Natural killer cell (primary cell): Measurements from ENCODE around the gene LGALS9C. TPM values are rescaled to one million over a fixed set of nuclear protein-coding genes. Genes with fewer than 3 reads are reported as not detected.
A peak's percentile ranks its signal among the peaks of the same experiment; 100 is the strongest.
"Not testable (repeated sequence)": the region's sequence is repeated elsewhere in the genome, so short reads cannot be mapped to it uniquely, and the experiment has no call there.

Source experiments
- ATAC-seq, 3 donors: fragments of 150-1000 bp in 2 of 3; fragments of 200-7000 bp in 1 of 3; cut with Tn5 transposase; 1 replicate in 1 of 3; 2 replicates in 2 of 3; pipeline ENCODE4 v1.10.0; 2021; ENCODE audit warnings: mild to moderate bottlenecking in 2 of 3, moderate library complexity in 2 of 3
- DNase-seq, 2 donors: peaks; one replicate each; pipeline versions ENCODE4 v3.0.0 to v3.0.0-alpha.2; 2013 to 2021; ENCODE audit warnings: mixed read lengths in 1 of 2
- H3K27ac ChIP-seq: one replicate; pipeline ENCODE4 v1.5.1; 2013; ENCODE audit warnings: mild to moderate bottlenecking, low read length
- H3K27me3 ChIP-seq: one replicate; pipeline ENCODE4 v1.6.1; 2013; ENCODE audit warnings: low read length; ENCODE audit not compliant: control insufficient read depth, insufficient read depth
- H3K36me3 ChIP-seq: one replicate; pipeline ENCODE4 v1.6.1; 2013; ENCODE audit warnings: low read length; ENCODE audit not compliant: control insufficient read depth, insufficient read depth
- H3K4me1 ChIP-seq: one replicate; pipeline ENCODE4 v1.6.1; 2013; ENCODE audit warnings: low read length; ENCODE audit not compliant: control insufficient read depth, insufficient read depth
- H3K4me3 ChIP-seq: one replicate; pipeline ENCODE4 v1.5.1; 2013; ENCODE audit warnings: low read length
- H3K9me3 ChIP-seq: one replicate; pipeline ENCODE4 v1.6.1; 2013; ENCODE audit warnings: low read length; ENCODE audit not compliant: control insufficient read depth, insufficient read depth
- H3K27ac Mint-ChIP-seq, 2 donors: one replicate each; pipeline ENCODE4 v1.8.0; 2022; ENCODE audit warnings: mild to moderate bottlenecking in 2 of 2, mixed read lengths in 2 of 2, moderate library complexity in 1 of 2
- H3K27me3 Mint-ChIP-seq, 2 donors: one replicate each; pipeline ENCODE4 v1.8.0; 2022; ENCODE audit warnings: low read depth in 2 of 2, mixed read lengths in 2 of 2
- H3K36me3 Mint-ChIP-seq: one replicate; pipeline ENCODE4 v1.8.0; 2022; ENCODE audit warnings: mixed read lengths
- H3K4me1 Mint-ChIP-seq, 2 donors: one replicate each; pipeline ENCODE4 v1.8.0; 2022; ENCODE audit warnings: mixed read lengths in 2 of 2
- H3K4me3 Mint-ChIP-seq: one replicate; pipeline ENCODE4 v1.8.0; 2022; ENCODE audit warnings: mild to moderate bottlenecking, moderate library complexity, mixed read lengths
- H3K9me3 Mint-ChIP-seq, 2 donors: one replicate each; pipeline ENCODE4 v1.8.0; 2022; ENCODE audit warnings: mixed read lengths in 2 of 2
- WGBS: methylation state at CpG from one replicate; pipeline ENCODE4 v1.1.7; 2013; ENCODE audit warnings: missing lambda C conversion rate; ENCODE audit not compliant: insufficient coverage; 5-methylcytosine and 5-hydroxymethylcytosine counted together
- intact Hi-C: fragments of 100-400 bp; cut with micrococcal nuclease; formaldehyde crosslinking; loops from one replicate; pipeline ENCODE4 v1.14.2; 2022
- total RNA-seq, 4 donors: library from RNA; stranded (reverse); fragments of 120-200 nt in 1 of 4; gene quantifications; one replicate each; pipeline versions ENCODE4 v1.2.3 to v1.2.4, GENCODE V29; 2013 to 2022

LGALS9C gene
- total RNA-seq, 3 donors from 2014 or later (not counting 1 experiment from before 2014, with no cell fraction given), result 42.1 to 118 (median 56.8) TPM

- H3K27ac Mint-ChIP-seq, H3K27ac ChIP-seq, DNase-seq: not testable (repeated sequence)
These were observed 2.5 kb downstream of the LGALS9C start for GRCh38 chr17:18478977-18479595.

DNA sequence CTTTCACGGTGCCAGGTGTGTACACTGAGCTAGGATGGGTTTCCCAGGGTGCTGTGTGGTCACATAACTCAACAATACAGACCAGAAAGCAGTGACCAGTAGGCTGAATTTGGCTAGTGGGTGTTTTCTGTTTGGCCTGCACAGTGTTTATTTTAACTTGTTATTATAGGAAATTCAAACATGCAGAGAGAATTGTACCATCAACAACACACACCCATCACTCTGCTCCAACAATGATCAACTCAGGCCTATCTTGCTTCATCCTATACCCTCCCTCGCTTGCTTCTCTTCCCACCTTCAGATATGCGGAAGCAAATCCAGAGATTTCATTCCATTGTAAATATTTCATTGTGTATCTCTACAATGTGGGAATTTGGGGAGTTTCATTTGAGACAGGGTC is 5.2 kb downstream of the LGALS9C start:
- H3K4me1 ChIP-seq, H3K27ac ChIP-seq, H3K9me3 ChIP-seq, H3K4me3 ChIP-seq, H3K27me3 Mint-ChIP-seq, ATAC-seq, H3K27ac Mint-ChIP-seq, intact Hi-C loops, H3K36me3 ChIP-seq, H3K4me1 Mint-ChIP-seq, H3K36me3 Mint-ChIP-seq, H3K4me3 Mint-ChIP-seq, H3K9me3 Mint-ChIP-seq, DNase-seq, H3K27me3 ChIP-seq: not testable (repeated sequence)
- WGBS, result no CpG with 5 or more reads among the region's 3 CpGs

More at GRCh38 chr17:18478977-18479595, 2.5 kb downstream of the LGALS9C start:
- WGBS, result 83% methylated on average over 1 of the region's 10 CpGs
- ATAC-seq, H3K4me3 ChIP-seq, H3K4me3 Mint-ChIP-seq, H3K9me3 ChIP-seq, intact Hi-C loops, H3K9me3 Mint-ChIP-seq, H3K27me3 ChIP-seq, H3K36me3 Mint-ChIP-seq, H3K27me3 Mint-ChIP-seq, H3K36me3 ChIP-seq, H3K4me1 ChIP-seq: not testable (repeated sequence)
- H3K4me1 Mint-ChIP-seq, result peaks cover 17 to 21% of the 10 kb centered on the region in 2 donors

- intact Hi-C loops, H3K36me3 Mint-ChIP-seq, H3K27ac Mint-ChIP-seq, H3K4me1 Mint-ChIP-seq, ATAC-seq, H3K27me3 Mint-ChIP-seq, H3K27me3 ChIP-seq, H3K9me3 ChIP-seq, DNase-seq, H3K27ac ChIP-seq, H3K36me3 ChIP-seq, H3K4me3 ChIP-seq, H3K9me3 Mint-ChIP-seq, H3K4me1 ChIP-seq, H3K4me3 Mint-ChIP-seq: not testable (repeated sequence)
- WGBS, result 85% methylated on average over 4 of the region's 10 CpGs
These were observed 9.4 kb downstream of the LGALS9C start for GRCh38 chr17:18485936-18486464.

GRCh38 chr17:18487633-18488032 is 11.0 kb downstream of the LGALS9C start:
- H3K27ac ChIP-seq, H3K36me3 Mint-ChIP-seq, H3K36me3 ChIP-seq, H3K27ac Mint-ChIP-seq, H3K27me3 Mint-ChIP-seq, H3K9me3 ChIP-seq, H3K4me3 Mint-ChIP-seq, intact Hi-C loops, H3K9me3 Mint-ChIP-seq, H3K27me3 ChIP-seq, H3K4me3 ChIP-seq, H3K4me1 Mint-ChIP-seq, DNase-seq, H3K4me1 ChIP-seq: not testable (repeated sequence)
- 95% methylated on average over 2 of the region's 10 CpGs for WGBS
- ATAC-seq, result peak in 1 of 3 donors; percentile 29

DNA sequence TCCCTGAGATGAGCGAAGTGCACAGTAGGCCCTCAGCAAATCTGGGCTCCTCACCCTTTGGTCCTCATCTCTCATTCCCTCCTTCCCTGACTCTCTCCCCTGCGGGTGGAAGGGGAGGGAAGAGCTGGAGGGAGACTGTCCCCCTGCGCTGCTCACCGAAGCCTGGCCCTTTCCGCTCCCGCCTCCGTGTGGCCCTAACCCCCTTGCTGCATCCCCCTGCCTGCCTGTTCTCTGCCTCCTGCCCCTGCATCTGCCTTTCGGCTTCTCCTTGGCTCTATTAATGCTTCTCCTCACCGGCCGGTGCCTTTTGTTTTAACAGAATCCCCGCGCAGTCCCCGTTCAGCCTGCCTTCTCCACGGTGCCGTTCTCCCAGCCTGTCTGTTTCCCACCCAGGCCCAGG is 12.0 kb downstream of the LGALS9C start:
- H3K4me3 ChIP-seq, intact Hi-C loops, H3K36me3 ChIP-seq, H3K27ac Mint-ChIP-seq, H3K4me1 ChIP-seq, H3K27me3 ChIP-seq, H3K4me3 Mint-ChIP-seq, H3K27ac ChIP-seq, H3K9me3 ChIP-seq, H3K4me1 Mint-ChIP-seq, H3K27me3 Mint-ChIP-seq, H3K36me3 Mint-ChIP-seq, DNase-seq, H3K9me3 Mint-ChIP-seq, ATAC-seq: not testable (repeated sequence)
- no CpG with 5 or more reads among the region's 15 CpGs for WGBS

GRCh38 chr17:18490016-18490415 is 13.4 kb downstream of the LGALS9C start:
- H3K9me3 ChIP-seq, H3K4me3 ChIP-seq, intact Hi-C loops, H3K4me3 Mint-ChIP-seq, H3K36me3 Mint-ChIP-seq, H3K9me3 Mint-ChIP-seq, H3K4me1 ChIP-seq, DNase-seq, ATAC-seq, H3K27ac Mint-ChIP-seq, H3K27me3 Mint-ChIP-seq, H3K27ac ChIP-seq, H3K4me1 Mint-ChIP-seq, H3K36me3 ChIP-seq, H3K27me3 ChIP-seq: not testable (repeated sequence)
- WGBS, result 67% methylated on average over 1 of the region's 7 CpGs

DNA sequence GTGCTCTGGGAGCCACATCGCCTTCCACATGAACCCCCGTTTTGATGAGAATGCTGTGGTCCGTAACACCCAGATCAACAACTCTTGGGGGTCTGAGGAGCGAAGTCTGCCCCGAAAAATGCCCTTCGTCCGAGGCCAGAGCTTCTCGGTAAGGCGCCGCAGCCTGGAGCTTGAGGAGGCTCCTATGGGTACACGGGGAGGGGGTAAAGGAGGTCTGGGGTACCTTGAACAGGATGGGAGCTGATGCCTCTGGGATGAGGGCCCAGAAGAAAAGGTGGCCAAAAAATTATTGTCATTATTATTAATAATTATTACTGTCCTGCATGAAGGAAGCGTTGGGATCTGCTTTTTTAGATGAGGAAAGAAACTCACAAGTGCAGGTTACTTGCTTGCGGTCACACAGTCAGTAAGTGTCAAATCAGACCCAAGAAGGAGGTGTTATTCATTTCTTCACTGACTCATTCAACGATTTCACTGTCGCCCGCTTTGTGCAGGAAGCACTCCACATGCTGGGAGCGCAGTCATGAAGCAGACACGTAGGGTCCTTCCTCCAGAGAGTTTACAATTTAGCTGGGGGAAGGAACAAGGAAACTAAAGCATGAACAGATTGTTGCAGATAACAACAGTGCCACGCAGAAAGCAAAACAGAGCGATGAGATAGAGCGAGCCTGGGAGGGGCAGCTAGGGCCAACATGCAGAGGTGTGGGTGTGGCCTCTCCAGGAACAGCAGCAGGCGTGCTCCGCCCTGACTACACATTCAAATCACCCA is 16.3 kb downstream of the LGALS9C start:
- intact Hi-C loops, H3K9me3 ChIP-seq, H3K27me3 ChIP-seq, H3K27me3 Mint-ChIP-seq, DNase-seq, H3K36me3 ChIP-seq, H3K36me3 Mint-ChIP-seq, H3K4me1 ChIP-seq, H3K27ac ChIP-seq, H3K9me3 Mint-ChIP-seq, H3K4me1 Mint-ChIP-seq, H3K4me3 ChIP-seq: not testable (repeated sequence)
- WGBS, result no CpG with 5 or more reads among the region's 23 CpGs
- Mint-ChIP-seq H3K27ac (peak overlapping the region in 1 of 2 donors; percentile 53), H3K4me3 (peak overlapping the region; percentile 82)
- peak; percentile 78 to 92 (median 91) for ATAC-seq
